Anterior cingulate cortex (tissue), 58 donors: ENCODE results near the gene RSU1.

Experiments used
- DNase-seq, 58 donors: peaks; one replicate each; lab custom pipeline; 2025; lab: John Stamatoyannopoulos, UW

RSU1 gene

DNA sequence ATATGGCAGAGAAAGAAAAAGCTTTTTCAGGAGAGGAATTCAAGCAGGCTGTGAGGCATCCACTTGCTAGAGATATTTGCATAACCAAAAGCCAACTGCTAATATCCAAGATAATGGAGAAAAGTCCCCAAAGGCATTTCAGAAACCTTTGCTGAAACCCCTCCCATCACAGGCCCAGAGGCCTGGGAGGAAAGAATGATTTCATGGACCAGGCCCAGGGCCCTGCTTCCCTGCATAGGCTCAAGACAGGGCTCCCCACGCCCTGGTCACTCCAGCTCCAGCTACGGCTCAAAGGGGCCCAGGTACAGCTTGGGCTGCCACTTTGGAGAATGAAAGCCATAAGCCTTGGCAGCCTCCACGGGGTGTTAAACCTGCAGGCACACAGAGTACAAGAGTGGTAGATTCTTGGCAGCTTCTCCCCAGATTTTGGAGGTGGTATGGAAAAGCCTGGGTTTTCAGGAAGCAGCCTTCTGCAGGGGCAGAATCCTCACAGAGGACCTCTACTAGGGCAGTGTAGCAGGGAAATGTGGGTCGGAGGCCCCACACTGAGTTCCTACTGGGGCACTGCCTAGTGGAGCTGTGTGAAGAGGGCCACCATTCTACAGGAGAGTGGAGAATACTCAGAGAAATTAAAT is 5.6 kb upstream of the RSU1 start:
- peak in 1 of 58 donors; percentile 5 for DNase-seq

DNA sequence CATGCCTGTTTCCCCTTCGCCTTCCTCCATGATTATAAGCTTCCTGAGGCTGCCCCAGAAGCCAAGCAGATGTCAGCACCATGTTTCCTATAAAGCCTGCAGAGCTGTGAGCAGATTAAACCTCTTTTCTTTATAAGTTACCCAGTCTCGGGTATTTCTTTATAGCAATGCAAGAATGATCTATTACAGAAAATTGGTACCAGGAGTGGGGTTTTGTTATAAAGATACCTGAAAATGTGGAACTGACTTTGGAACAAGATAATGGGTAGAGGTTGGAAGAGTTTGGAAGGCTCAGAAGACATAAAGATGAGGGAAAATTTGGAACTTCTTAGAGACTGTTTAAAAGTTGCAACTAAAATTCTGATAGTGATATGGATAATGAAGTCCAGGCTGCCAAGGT is 4.8 kb upstream of the RSU1 start:
- DNase-seq = no peak

DNA sequence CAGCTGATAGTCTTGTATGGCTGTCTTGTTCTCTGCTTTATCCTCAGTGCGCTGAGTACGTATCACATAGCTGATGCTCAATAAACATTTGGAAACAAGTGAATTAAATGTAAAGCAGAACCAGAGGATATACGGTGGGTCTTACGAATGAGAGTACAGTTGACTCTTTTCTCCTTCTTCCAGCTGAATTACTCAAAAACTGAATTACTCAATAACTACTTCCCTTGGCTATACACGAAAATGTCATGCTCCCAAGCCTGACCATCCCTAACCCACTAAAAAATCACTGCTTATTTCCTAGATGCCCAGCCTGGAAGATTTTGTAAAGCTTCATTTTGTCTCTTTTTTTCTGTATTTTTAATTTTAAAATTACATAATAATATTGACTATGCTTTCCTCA is 3.2 kb upstream of the RSU1 start:
- no peak for DNase-seq

DNA sequence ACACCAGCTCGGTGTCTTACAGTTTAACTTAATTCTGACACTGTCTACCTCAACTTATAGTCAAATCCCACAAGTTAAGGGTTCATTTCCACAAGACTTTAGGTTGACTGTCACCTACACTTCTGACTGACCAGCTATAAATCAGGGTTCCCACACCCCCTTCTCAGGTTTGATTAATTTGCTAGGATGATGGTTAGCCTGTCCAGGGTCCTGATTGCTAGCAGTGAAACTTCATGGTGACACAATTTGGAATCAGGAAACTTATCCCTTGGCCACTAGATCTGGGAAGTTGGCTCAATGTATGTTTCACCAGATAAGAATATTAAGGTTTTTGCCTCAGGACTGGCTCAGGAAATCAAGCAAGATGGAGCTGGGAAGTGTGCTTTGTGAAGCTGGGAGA is 2.8 kb upstream of the RSU1 start:
- no peak for DNase-seq

DNA sequence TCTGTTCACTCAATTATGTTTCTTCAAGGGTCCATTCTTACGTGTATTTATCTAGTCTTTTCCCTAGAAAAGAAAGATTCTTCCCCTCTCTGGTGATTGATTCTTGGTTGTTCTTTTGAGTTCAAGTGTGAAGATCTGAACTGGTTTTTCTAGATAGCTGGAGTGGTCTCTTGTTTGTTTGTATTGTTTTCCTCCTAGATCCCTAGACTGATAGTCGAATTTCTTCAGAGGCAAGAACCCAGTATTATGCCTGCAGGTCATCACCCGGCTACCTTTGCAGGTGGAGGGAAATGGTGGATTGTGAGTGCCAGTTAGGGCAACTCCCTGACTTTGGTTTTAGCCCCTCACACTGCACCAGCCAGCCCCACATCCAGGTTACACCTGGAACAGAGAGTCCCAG is 2.2 kb upstream of the RSU1 start:
- no peak for DNase-seq

DNA sequence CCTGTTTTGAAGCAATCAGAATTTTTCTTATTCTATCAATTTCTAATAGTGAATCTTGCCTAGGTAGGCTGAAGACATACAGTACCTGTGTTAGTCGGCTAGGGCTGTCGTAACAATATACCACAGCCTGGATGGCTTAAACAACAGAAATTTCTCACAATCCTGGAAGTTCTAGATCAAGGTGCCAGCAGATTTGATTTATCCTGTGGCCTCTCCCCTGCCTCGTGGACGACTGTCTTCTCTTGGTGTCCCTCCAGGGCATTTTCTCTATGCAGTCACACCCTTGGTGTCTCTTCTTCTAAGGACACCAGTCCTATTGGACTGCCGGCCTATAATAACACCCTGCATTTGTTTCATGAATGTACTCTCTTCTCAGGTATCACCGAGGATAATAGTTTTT is 1.8 kb upstream of the RSU1 start:
- DNase-seq = no peak

DNA sequence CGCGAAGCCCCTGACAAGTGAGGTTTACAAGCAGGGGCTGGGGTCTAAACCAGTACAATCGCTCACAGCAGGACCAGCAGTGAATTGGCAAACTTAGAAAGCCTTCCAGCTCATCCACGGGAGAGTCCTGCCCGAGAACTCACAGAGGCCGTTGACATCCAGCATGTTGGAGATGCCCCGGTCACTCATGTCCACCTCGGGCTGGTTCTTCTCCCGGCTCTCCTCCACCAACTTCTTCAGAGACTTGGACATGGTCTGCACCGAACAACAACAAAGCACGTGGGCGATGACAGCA is 447 bp downstream of the RSU1 start:
- peak in 3 of 58 donors; percentile 42 to 72 (median 64) for DNase-seq

DNA sequence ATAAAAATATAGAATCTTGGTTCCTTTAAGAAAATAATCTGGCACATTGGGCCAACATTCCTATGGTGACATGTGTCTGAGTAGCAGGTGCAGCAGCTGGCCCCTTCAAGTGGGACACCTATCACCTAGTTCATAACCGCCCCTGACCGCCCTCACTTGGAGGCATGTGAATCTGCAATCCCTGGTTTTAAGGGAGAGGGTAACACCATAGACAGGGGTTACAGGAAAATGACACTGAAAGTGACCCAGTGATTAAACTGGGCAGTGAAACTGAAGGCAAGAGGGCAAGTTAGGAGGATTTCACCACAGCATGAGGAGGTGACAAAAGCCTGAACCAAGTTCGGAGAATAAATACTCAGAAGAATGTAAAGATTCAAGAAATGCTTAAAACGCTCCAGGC is 1.1 kb downstream of the RSU1 start:
- DNase-seq = no peak

DNA sequence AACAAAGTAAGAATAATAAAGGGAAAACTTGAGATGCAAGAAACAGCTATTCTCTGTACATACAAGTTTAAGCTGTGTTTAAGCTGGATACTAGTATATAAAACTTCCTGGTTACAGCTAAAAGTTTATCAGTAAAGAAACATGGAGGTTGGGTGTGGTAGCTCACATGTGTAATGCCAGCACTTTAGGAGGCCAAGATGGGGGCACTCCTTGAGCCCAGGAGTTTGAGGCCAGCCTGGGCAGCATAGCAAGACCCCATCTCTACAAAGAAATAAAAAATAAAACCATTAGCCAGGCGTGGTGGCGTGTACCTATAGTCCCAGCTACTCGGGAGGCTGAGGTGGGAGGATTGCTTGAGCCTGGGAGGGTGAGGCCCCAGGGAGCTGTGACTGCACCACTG is 3.2 kb downstream of the RSU1 start:
- no peak for DNase-seq

DNA sequence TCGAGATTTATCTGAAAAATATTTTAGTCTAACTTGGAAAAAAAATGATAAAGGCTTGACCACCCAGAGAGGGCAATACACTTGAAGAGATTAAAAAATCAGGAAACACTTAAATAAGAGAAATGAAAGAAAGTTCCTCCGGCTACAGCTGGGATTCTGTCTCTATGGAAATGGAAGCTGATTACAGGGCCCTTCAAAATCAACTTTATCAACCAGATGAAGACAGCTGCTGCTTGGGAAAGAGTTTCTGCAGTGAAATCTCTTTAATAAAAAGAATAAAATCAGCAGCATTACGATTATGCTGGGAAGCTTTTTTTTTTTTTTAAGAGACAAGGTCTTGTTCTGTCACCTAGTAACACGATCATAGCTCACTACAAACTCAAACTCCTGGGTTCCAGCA is 4.5 kb downstream of the RSU1 start:
- DNase-seq = no peak

DNA sequence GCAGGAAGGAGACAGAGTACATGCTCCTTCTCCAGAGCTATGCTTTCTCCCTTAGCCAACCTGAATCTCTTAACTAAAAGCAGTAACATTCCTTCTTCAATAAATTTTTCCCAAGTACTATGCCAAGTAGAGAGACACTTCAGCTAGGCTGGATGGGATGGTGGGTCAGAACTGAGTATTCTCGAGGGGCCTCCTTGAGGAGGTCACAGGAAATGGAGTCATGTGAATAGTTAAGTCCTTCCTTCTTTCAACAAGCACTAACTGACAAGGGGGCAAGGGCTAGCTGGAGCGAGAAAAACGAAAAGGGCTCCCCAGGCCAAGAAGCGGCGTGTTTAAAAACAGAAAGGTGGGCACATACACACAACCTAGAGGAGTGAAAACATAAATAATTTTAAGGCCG is 5.5 kb downstream of the RSU1 start:
- no peak for DNase-seq

DNA sequence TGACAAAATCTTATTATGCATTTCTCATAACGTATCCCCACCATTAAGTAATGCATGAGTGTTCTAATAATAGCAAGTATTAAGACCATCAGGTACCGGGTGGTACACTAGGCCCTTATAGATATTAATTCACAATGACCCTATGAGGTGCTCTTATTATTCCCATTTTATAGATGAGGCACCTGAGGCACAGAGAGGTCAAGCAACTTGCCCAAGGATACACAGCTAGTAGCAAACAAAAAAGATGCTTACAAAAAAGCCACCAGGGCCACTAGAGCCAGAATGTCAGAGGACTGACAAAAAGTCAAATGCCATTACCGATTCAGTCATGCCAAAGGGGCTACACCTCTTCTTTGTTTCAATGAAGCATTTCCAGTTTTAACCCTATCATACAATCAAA is 5.9 kb downstream of the RSU1 start:
- DNase-seq = no peak

DNA sequence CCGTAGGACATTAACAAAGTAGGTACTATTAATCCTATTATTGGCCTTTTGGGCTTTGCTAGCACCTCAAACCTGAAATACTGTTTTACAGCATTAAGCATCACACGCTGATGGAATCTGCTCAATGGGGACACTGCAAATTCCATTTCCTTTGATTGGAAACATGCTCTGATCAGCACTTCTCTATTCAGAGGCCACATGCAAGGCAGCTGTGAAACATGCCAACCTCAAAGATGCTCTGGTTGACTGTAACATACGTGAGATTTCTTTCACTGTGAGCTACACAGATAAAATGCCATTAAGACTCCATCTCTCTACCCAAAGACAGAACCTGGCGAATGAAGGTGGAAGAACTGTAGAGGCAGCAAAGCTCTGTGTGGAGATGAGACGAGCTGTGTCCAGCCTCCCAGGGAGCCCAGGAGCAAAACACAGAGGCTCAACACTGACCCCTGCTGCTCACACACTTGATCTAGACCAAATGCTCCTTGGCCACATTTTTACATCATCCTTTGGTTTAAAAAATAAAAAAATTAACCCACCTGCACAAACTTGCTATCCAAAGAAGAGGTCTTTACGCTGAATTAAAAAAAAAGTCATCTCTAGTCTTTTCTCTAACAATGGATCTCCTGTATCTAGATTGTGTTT is 8.0 kb downstream of the RSU1 start:
- DNase-seq = peak in 27 of 58 donors; percentile 0 to 58 (median 10)

DNA sequence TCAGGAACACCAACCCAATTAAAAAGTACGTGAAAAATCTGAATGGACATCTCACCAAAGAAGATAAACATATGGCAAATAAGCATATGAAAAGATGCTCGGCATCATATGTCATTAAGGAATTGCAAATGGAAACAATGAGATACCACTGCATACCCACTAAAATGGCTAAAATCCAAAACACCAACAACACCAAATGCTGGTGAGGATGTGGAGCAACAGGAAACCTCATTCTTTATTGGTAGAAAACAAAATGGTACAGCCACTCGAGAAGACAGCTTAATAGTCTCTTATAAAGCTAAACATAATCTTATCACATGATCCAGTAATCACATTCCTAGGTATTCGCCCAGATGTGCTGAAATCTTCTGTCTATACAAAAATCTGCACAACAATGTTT is 13.1 kb downstream of the RSU1 start:
- no peak for DNase-seq

DNA sequence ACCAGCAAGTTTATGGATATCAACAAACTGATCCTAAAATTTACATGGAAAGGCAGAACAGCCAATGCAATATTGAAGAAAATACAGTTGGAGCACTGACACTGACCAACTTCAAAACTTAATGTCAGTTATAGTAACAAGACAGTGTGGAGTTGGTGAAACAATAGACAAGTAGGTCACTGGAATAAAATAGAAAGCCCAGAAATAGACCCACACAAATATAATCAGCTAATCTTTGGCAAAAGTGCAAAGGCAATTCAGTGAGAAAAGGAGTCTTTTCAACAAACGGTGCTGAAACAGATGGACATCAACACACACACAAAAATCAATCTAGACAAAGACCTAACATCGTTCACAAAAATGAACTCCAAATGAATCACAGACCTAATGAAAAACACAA is 13.8 kb downstream of the RSU1 start:
- DNase-seq = no peak

DNA sequence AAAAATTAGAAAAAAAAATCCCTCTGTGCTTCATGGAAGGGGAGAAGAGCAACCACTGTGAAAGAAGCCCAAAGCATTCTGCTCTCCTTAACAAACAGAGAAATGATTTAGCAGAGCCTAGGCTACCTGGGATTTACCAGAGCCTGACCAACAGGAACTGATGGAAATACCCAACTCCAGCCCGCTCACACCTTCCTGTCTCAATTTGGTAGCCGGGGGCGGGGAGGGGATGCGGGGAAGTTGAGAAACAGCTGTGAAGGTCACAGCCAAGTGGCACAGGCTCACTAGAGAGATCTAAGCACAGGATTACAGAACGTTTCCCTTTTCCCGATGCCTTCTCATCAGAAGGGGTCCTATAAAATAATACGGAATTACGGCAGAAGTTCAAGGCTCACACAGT is 17.6 kb downstream of the RSU1 start:
- no peak for DNase-seq

DNA sequence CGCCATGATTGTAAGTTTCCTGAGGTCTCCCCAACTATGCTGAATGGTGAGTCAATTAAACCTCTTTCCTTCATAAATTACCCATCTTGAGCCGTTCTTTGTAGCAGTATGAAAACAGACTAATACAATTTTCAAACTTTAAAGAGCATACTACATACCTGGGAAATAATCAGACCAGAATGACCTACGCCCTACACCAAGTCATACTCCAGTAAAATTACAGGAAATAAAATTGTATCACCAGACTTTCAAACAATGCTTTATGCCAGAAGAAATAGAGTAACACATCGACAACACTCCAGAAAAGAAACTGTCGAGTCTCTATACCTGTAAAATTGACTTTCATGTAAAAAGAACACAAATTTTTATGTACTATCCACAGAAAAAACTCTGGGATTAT is 18.7 kb downstream of the RSU1 start:
- DNase-seq = no peak

DNA sequence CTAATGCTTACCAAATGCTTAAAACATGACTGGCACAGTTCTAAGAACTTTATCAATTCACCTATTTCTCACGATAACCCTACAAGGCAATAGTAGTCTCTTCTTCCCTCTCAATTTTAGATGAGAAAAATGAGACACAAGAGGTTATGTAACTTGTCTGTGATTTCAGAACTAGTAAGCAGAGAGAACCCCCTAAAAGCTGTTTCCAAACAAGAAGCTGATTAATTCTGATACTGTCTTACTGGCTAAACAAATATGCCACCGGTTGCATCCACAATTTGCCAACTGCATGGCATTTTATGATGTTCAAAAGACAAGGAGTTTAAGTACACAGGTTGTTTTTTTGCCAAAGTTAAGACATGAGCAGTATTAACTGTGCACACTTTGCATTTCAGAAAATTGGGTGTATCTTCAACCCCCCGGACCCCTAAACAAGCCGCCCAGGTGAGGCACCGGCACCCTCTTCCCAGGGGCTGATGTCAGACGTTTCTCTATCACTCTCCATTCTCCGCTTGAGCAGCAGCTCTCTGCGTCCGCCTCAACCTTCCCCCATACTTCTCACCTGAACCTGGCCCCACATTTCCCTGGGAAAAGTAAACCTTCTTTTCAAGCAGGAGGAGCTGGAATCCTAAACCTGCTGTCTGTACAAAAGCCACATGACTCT is 21.7 kb downstream of the RSU1 start:
- DNase-seq = no peak

DNA sequence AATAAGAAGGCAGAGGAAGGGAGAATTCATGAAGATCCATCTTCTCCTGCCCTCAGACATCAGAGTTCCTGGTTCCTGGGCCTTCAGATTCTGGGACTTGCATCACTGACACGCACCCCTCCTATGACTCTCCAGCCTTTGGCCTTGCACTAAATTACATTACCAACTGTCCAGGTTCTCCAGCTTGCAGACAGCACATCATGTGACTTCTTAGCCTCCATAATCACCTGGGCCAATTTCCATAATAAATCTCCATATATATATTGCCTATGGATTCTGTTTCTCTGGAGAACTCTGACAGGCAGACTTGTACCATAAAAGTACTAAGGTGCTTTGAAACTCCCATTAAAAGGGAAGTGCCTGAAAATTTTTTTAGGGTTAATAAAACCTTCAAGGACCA is 23.2 kb downstream of the RSU1 start:
- no peak for DNase-seq

DNA sequence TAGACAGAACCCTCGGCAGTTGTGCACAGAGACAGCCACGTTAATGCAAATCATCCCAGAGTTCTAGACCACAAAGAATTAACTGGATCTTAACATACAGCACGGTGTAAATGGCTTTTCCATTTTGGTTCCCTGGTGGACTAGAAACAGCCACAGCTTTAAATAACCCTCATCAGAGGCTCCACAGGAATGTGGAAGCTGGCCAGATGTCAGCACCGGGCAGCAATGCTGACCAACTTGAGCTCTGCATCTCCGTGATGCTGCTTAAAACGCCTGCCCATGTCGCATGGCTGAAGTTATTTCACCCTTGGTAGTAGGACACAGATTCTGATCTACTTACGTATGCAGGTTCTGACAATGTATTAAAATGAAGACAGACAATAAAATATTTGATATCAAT is 24.5 kb downstream of the RSU1 start:
- DNase-seq = no peak

DNA sequence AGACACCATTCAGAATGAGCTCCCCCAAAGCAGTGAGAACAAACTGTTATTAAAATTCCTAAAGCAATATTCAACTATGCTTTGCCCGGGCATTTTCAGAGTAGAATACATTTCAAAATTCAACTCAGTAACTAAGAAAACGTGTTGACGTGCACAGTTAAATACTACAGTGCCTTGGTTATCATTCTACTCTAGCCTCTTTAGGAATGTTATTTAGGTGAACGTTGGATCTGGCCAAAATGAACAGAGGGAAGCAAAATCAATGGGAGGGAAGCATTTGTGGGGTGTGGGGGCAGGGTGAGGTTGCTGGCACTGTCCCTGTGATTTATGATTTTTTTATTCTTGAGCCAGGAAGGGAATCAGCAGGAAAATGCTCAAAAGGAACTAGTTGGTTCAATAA is 27.5 kb downstream of the RSU1 start:
- no peak for DNase-seq

DNA sequence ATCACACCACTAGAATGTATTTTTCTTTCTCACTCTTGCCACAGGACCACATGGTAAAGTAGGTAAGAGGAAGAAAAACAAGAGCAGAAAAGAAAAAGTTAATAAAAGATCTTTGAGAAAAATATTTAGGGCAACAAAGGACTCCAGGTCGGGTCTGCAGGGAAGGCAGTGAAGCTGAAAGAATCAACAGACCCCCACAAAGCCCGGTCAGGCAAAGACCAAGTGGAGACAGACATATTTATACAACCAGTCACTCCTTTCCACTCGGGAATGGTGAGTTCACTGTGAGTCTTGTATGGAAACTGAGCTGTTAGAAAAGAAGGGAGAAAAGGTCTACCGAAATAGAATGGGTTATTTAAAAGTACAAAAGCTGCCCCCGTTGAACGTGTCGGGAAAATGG is 28.0 kb downstream of the RSU1 start:
- DNase-seq = no peak

DNA sequence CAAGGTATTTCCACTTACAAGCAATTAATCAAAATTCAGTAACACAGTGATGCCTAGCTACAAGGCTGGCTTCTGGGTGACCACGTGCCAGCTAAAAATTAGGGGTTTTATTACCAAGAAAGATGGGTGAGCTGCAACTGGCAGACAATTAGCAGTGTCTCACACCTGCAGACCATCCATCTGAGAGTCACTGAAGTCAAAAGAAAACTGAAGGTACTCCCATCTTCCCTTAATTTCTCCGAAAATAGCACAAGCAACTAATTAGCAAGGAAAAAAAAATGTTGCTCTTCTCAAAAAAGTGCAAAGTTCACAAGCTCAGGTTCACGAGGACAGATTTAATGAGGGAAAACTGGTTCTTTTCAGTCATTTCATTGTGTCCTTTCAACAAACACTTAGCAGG is 28.4 kb downstream of the RSU1 start:
- DNase-seq = no peak
